Nephron (organoid): ENCODE data around the gene UBE2D1.

ENCODE experiments used
- H3K27ac Mint-ChIP-seq, 3 experiments: 2 replicates each; pipeline ENCODE4 v1.8.0; 2020; ENCODE audit warnings: mixed read lengths in 3 of 3, mild to moderate bottlenecking in 2 of 3, moderate library complexity in 1 of 3
- H3K27me3 Mint-ChIP-seq: 2 replicates; pipeline ENCODE4 v1.8.0; 2021; ENCODE audit warnings: low read depth, mild to moderate bottlenecking, moderate library complexity, mixed read lengths
- H3K36me3 Mint-ChIP-seq: 2 replicates; pipeline ENCODE4 v1.8.0; 2020; ENCODE audit warnings: low read depth, mixed read lengths
- H3K4me1 Mint-ChIP-seq: 2 replicates; pipeline ENCODE4 v1.8.0; 2020; ENCODE audit warnings: mixed read lengths
- H3K4me3 Mint-ChIP-seq, 3 experiments: 2 replicates each; pipeline ENCODE4 v1.8.0; 2020; ENCODE audit warnings: mild to moderate bottlenecking in 3 of 3, mixed read lengths in 3 of 3, moderate library complexity in 2 of 3
- H3K9me3 Mint-ChIP-seq: 2 replicates; pipeline ENCODE4 v1.8.0; 2020; ENCODE audit warnings: mixed read lengths
- TF ChIP-seq, protein P1 (sequence below), 3 experiments: fragments of 200-600 bp; sonication (generic); IDR thresholded peaks; one replicate each; pipeline ENCODE4 v1.5.0; 2021; ENCODE audit warnings: antibody characterized with exemption in 3 of 3; ENCODE audit not compliant: unreplicated experiment in 3 of 3

Gene UBE2D1

DNA sequence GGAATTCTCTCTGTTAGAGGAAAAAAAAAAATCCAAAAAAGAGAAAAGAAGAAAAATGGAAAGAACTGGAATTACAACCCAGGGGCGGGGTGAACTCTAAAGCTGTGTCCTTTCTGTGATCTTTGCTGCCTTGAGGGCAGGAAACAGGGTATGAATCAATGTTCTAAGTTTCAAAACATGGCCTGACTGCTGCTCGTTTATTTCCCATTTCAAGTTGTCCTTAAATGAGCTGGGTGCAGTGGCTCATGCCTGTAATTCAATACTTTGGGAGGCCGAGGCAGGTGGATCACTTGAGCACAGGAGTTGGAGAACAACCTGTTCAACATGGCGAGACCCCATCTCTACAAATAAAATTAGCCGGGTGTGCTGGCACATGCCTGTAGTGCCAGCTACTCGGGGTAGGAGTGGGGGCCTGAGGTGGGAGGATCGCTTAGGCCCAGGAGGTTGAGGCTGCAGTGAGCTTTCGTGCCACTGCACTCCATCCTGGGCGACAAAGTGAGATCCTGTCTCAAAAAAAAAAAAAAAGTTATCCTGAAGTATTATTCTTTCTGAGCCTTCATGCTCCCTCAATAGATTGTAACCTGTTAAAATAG, 25.7 kb downstream of the UBE2D1 start:
- H3K4me3 Mint-ChIP-seq, result no peak overlapping the region
- peaks cover 5% of the 10 kb centered on the region for H3K4me1 Mint-ChIP-seq
- peaks cover 12% of the 10 kb centered on the region for H3K36me3 Mint-ChIP-seq
- no peak overlapping the region for H3K27ac Mint-ChIP-seq
- no peaks in the 10 kb centered on the region for H3K9me3 Mint-ChIP-seq
- TF ChIP-seq, protein P1, sequence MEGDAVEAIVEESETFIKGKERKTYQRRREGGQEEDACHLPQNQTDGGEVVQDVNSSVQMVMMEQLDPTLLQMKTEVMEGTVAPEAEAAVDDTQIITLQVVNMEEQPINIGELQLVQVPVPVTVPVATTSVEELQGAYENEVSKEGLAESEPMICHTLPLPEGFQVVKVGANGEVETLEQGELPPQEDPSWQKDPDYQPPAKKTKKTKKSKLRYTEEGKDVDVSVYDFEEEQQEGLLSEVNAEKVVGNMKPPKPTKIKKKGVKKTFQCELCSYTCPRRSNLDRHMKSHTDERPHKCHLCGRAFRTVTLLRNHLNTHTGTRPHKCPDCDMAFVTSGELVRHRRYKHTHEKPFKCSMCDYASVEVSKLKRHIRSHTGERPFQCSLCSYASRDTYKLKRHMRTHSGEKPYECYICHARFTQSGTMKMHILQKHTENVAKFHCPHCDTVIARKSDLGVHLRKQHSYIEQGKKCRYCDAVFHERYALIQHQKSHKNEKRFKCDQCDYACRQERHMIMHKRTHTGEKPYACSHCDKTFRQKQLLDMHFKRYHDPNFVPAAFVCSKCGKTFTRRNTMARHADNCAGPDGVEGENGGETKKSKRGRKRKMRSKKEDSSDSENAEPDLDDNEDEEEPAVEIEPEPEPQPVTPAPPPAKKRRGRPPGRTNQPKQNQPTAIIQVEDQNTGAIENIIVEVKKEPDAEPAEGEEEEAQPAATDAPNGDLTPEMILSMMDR (IDR thresholded peaks at IDR 0.05; ENCODE audit: unreplicated experiment in 3 of 3), result no peak
- no peaks in the 10 kb centered on the region for H3K27me3 Mint-ChIP-seq

DNA sequence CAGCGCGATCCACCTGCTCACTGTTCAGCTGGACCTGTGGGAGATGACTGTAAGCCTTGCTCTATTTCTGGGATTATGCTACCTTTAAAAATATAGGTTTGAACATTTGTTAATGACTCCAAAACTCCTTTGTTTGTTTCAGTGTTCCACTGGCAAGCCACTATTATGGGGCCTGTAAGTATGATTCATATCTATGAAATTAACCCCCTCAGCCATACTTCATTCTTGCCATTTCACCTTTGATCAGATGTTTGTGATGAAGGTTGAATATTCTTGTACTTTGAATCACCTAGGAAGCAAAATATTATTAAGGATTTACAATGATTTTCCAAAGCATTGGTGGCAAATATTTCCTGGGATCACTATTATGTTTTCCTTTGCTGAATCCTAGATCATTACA, 26.5 kb downstream of the UBE2D1 start:
- TF ChIP-seq, protein P1 (IDR thresholded peaks at IDR 0.05; ENCODE audit: unreplicated experiment in 3 of 3), result no peak
- H3K4me1 Mint-ChIP-seq, result peaks cover 5% of the 10 kb centered on the region
- H3K27ac Mint-ChIP-seq, result no peak overlapping the region
- H3K4me3 Mint-ChIP-seq, result no peak overlapping the region
- H3K36me3 Mint-ChIP-seq, result peaks cover 12% of the 10 kb centered on the region
- H3K27me3 Mint-ChIP-seq, result no peaks in the 10 kb centered on the region
- no peaks in the 10 kb centered on the region for H3K9me3 Mint-ChIP-seq

DNA sequence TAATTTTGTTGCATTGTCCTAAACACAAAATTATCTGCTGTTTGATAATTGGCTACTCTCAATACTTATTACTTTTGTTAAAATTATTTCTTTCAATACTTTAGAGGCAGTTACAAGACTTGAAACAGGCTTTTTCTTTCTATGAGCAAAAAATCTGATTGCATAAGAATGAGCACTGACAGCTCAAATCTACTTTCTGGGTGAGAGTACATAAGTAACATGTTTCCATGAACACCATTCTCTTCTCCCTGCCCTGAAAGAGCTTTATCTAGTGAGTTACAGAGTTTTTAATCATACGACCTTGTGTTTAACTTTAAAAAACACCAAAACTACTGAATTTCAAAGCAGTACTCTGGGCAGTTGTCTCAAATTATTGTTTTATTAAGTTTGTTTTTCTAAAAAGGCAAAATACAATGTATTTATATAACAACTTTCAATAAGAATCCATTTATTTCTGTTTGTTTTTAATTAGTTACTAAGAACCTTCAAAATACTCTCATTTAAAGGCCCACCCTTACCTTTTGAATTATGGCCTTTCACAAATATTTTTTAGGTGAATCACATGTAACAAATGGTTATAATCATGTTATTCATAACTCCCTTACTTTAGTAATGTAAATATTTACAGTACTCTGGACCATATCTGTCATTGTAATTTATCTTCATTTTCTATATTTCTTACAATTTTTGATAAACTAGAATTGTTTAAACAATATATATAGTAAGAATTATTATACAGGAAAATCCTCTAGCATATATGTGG, 27.4 kb downstream of the UBE2D1 start:
- Mint-ChIP-seq H3K27me3 (no peaks in the 10 kb centered on the region), H3K4me1 (no peaks in the 10 kb centered on the region), H3K4me3 (no peak overlapping the region), H3K36me3 (peaks cover 12% of the 10 kb centered on the region), H3K27ac (no peak overlapping the region), H3K9me3 (no peaks in the 10 kb centered on the region)
- TF ChIP-seq, protein P1 (IDR thresholded peaks at IDR 0.05; ENCODE audit: unreplicated experiment in 3 of 3), result no peak

DNA sequence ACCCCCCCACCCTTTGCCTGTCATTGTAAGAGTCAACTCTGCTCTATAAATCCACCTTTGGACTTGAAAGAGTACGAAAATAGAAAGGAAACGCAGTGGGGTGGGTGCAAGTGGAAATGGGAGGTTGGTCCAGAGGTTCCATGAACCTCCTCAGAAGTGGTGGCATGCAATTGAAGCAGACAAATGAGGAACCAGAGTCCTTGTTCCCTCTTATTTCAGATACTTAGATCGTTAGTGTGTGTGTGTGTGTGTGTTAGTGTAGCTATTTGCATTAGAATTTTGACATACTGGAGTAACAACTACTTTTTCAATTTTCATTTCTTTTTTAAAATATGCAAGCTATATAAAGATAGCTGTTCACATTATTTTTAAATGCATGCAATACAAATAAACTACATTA, 32.3 kb downstream of the UBE2D1 start:
- TF ChIP-seq, protein P1 (IDR thresholded peaks at IDR 0.05; ENCODE audit: unreplicated experiment in 3 of 3), result no peak
- Mint-ChIP-seq H3K4me1 (no peaks in the 10 kb centered on the region), H3K27me3 (no peaks in the 10 kb centered on the region), H3K27ac (no peak overlapping the region), H3K4me3 (no peak overlapping the region), H3K36me3 (peaks cover 12% of the 10 kb centered on the region), H3K9me3 (no peaks in the 10 kb centered on the region)

DNA sequence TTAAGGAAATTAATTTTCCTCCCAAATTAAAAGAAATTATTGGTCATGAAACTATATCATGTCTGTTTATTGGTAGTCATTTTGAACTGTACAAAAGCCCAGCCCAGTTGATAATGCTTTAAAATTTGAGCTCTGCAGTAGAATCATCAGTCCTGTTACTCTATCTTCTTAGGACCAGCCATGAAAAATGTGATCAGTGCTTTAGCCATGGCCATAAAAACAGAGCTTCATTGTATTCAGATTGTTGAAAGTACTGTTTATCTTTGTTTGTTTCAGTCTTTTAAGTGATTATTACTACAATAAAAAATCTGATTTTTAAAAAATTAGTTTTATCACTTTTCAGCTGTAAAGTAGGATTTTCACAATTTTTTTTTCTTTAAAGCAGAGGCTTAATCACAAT, 36.7 kb downstream of the UBE2D1 start:
- TF ChIP-seq, protein P1 (IDR thresholded peaks at IDR 0.05; ENCODE audit: unreplicated experiment in 3 of 3), result no peak
- H3K27me3 Mint-ChIP-seq, result no peaks in the 10 kb centered on the region
- H3K4me1 Mint-ChIP-seq, result peaks cover 6% of the 10 kb centered on the region
- no peak overlapping the region for H3K27ac Mint-ChIP-seq
- no peaks in the 10 kb centered on the region for H3K36me3 Mint-ChIP-seq
- H3K4me3 Mint-ChIP-seq, result no peak overlapping the region
- no peaks in the 10 kb centered on the region for H3K9me3 Mint-ChIP-seq
